ENCODE results near the gene ZNF76.

Gene ZNF76

GRCh38 chr6:35291491-35291890 lies 32.0 kb downstream of the ZNF76 start:
- Histone ChIP-seq H3K36me3 (replicated peaks) (peaks cover 63% of the 10 kb centered on the region), H3K27me3 (ENCODE audit: low read depth) (no peaks in the 10 kb centered on the region), H3K4me3 (no peak overlapping the region), H3K4me1 (no peaks in the 10 kb centered on the region), H3K9me3 (no peaks in the 10 kb centered on the region)
- in situ Hi-C loops (cut with MboI; ENCODE audit: low sequenced_read_pairs): no loop called here
- DNase-seq (ENCODE audit: low spot score in 2 of 2): no peak

DNA sequence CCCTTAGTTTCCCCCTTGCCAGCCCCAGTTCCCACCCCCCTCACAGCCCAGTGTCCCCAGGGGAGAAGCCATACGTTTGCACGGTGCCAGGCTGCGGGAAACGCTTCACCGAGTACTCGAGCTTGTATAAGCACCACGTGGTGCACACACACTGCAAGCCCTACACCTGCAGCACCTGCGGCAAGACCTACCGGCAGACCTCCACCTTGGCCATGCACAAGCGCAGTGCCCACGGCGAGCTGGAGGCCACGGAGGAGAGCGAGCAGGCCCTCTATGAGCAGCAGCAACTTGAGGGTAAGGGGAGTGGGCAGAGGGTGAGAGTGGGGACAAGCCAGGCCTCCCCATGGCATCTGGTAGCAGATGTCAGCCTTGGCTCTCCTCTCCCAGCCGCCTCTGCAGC lies 33.0 kb downstream of the ZNF76 start:
- DNase-seq (ENCODE audit: low spot score in 2 of 2): no peak
- H3K27me3 ChIP-seq (ENCODE audit: low read depth): no peaks in the 10 kb centered on the region
- in situ Hi-C loops (cut with MboI; ENCODE audit: low sequenced_read_pairs): no loop called here
- H3K9me3 ChIP-seq: no peaks in the 10 kb centered on the region
- no peak overlapping the region for H3K4me3 ChIP-seq
- H3K36me3 ChIP-seq (replicated peaks): peaks cover 55% of the 10 kb centered on the region
- no peaks in the 10 kb centered on the region for H3K4me1 ChIP-seq

GRCh38 chr6:35293681-35294080 lies 34.1 kb downstream of the ZNF76 start:
- H3K4me3 ChIP-seq: no peak overlapping the region
- peaks cover 44% of the 10 kb centered on the region for H3K36me3 ChIP-seq (replicated peaks)
- DNase-seq (ENCODE audit: low spot score in 2 of 2): no peak
- no peaks in the 10 kb centered on the region for H3K4me1 ChIP-seq
- H3K9me3 ChIP-seq: no peaks in the 10 kb centered on the region
- H3K27me3 ChIP-seq (ENCODE audit: low read depth): no peaks in the 10 kb centered on the region
- in situ Hi-C loops (cut with MboI; ENCODE audit: low sequenced_read_pairs): no loop called here

DNA sequence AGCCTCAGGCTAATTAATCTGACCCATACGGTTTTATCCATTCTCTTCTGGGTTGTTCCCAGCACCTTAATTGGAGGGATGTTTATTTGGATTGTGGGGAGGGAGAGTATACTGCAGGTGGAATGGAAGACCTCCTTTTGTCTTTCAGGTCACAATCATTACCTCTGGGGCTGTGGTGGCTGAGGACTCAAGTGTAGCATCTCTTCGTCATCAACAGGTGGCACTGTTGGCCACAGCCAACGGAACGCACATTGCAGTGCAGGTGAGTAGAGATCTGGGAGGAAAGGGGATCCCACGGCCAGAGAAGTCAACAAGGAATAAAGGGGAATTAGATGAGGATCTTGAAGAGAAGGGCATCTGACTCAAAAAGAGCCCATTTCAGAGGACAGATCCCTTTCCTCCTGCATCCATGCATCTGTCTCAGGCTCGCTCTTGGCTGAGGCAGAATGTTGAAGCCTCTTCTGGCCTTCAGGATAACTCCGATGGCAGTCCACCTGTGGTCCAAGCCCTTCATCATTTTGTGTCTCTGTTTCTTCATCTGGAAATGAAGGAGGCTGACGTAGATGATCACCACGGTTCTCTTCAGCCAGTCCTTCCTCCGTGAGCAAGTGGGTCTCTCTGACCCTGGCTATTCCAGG lies 34.9 kb downstream of the ZNF76 start:
- peak; percentile 56 to 64 for DNase-seq (ENCODE audit: low spot score in 2 of 2)
- no peaks in the 10 kb centered on the region for H3K4me1 ChIP-seq
- in situ Hi-C loops (cut with MboI; ENCODE audit: low sequenced_read_pairs): no loop called here
- no peak overlapping the region for H3K4me3 ChIP-seq
- H3K9me3 ChIP-seq: no peaks in the 10 kb centered on the region
- peaks cover 44% of the 10 kb centered on the region for H3K36me3 ChIP-seq (replicated peaks)
- no peaks in the 10 kb centered on the region for H3K27me3 ChIP-seq (ENCODE audit: low read depth)

DNA sequence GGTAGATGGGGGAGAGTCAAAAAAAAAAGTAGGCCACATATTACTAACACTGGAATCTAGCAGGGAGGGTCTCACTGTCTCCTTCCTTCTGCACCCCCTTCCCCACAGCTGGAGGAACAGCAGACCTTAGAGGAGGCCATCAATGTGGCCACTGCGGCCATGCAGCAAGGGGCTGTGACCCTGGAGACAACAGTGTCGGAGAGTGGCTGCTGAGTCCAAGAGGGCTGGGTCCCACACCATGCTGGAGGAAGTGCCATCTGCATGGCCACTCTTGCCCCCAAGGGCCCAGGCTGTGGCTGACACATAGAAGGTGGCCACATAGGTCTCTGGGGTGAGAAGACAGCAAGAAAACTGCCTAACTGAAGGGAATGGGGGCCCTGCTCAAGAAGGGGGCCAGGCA lies 35.5 kb downstream of the ZNF76 start:
- Histone ChIP-seq H3K9me3 (no peaks in the 10 kb centered on the region), H3K27me3 (ENCODE audit: low read depth) (no peaks in the 10 kb centered on the region), H3K4me1 (no peaks in the 10 kb centered on the region), H3K36me3 (replicated peaks) (peaks cover 43% of the 10 kb centered on the region), H3K4me3 (no peak overlapping the region)
- DNase-seq (ENCODE audit: low spot score in 2 of 2): no peak
- in situ Hi-C loops (cut with MboI; ENCODE audit: low sequenced_read_pairs): no loop called here

DNA sequence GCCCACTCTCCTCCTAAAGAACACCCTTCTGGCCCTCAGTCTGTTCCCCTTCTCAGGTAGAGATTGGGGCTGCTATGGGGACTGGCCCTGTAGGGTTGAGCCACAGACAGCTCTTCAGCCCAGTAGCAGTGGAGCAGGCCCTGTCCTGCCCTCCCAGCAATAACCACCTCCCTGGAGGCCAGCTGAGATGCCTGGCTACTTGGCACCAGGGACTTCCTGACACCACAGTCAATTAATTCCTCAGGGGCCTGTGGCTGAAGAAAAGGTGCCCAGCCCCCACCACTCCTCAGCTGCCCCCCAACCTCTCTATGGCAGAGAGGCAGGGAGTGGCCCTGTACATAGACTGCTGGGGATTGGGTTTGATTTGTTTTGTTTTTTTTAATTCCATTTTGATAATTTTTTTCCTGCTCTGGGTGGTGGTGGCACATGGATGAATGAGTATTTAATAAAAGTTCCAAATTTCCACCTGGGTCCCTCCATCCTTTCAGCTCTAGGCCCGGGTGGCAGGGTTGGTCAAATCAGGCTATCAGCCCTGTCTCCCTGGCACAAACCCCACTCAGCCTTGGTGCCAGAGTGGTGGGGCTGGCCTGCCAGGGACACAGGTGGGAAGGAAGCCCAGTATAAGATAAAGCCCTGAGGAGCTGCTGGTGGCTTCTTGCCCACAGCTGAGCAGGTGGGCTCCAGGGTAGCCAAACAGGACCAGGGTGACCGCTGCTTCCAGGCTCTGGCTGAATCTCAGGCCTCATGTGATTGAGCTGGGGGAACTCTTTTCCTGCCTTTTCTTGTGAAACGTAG lies 36.2 kb downstream of the ZNF76 start:
- no peak for DNase-seq (ENCODE audit: low spot score in 2 of 2)
- in situ Hi-C loops (cut with MboI; ENCODE audit: low sequenced_read_pairs): no loop called here
- peaks cover 36% of the 10 kb centered on the region for H3K36me3 ChIP-seq (replicated peaks)
- no peaks in the 10 kb centered on the region for H3K9me3 ChIP-seq
- no peak overlapping the region for H3K4me3 ChIP-seq
- H3K4me1 ChIP-seq: no peaks in the 10 kb centered on the region
- no peaks in the 10 kb centered on the region for H3K27me3 ChIP-seq (ENCODE audit: low read depth)

GRCh38 chr6:35296931-35297600 lies 37.5 kb downstream of the ZNF76 start:
- no peak overlapping the region for H3K4me3 ChIP-seq
- DNase-seq (ENCODE audit: low spot score in 2 of 2): no peak
- peaks cover 22% of the 10 kb centered on the region for H3K36me3 ChIP-seq (replicated peaks)
- H3K27me3 ChIP-seq (ENCODE audit: low read depth): no peaks in the 10 kb centered on the region
- no peaks in the 10 kb centered on the region for H3K4me1 ChIP-seq
- no peaks in the 10 kb centered on the region for H3K9me3 ChIP-seq
- in situ Hi-C loops (cut with MboI; ENCODE audit: low sequenced_read_pairs): no loop called here

GRCh38 chr6:35297601-35298481 lies 38.3 kb downstream of the ZNF76 start, which contains the start of gene DEF6:
Gene DEF6, plus strand, starts transcription at chr6:35297818. Its CDS starts 39 bp downstream, at chr6:35297857.
- H3K36me3 ChIP-seq (replicated peaks): peaks cover 19% of the 10 kb centered on the region

DNA sequence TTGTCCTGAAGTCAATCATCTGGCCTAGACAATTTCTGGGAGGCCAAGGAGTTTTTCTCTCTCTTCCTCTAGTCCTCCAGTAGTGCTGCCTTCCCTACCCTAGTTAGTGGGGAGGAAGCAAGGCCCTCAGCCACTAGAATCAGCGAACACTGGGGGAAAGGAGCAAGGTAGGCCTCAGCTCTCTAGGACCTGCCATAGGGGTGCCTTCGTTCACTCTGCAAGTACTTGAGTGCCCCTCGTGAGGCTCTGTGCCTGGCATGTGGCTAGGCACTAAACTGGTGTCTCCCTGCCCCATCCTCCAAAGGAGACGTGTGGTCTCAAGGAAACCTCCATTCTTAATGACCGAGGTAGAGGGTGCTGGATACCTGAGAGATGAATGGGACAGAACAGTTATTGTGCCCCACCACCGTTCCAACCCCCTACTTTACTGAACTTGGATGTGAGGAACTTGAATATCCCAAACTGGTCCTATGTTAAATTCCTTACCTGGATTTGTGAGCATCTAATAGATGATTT lies 39.1 kb downstream of the ZNF76 start:
- in situ Hi-C loops (cut with MboI; ENCODE audit: low sequenced_read_pairs): no loop called here
- Histone ChIP-seq H3K27me3 (ENCODE audit: low read depth) (no peaks in the 10 kb centered on the region), H3K9me3 (no peaks in the 10 kb centered on the region), H3K4me1 (no peaks in the 10 kb centered on the region), H3K36me3 (replicated peaks) (peaks cover 13% of the 10 kb centered on the region), H3K4me3 (no peak overlapping the region)
- DNase-seq (ENCODE audit: low spot score in 2 of 2): no peak

More at GRCh38 chr6:35297601-35298481, 38.3 kb downstream of the ZNF76 start, which contains the start of gene DEF6:
- Histone ChIP-seq H3K4me1 (no peaks in the 10 kb centered on the region), H3K27me3 (ENCODE audit: low read depth) (no peaks in the 10 kb centered on the region), H3K9me3 (no peaks in the 10 kb centered on the region), H3K4me3 (no peak within 1 kb of the TSS)
- no peak for DNase-seq (ENCODE audit: low spot score in 2 of 2)
- in situ Hi-C loops (cut with MboI; ENCODE audit: low sequenced_read_pairs): no loop called here

DNA sequence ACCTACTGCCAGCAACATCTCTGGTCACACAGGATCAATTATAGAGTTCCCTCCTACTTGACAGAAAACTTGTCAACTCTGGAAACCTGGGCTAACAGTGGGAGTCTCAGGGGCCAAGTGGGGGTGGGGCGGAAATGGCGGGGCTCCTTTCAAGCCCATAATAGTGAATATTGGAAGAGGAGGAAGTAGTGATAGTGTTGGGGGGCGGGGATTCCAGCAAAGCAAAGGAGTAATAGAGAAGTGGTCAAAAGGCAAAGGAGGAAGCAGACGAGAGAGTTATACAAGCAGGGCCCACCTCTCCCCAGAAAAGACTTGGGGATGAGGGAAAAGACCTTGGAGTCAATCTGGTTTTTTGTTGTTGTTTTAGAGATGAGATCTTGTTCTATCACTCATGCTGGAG lies 40.1 kb downstream of the ZNF76 start:
- Histone ChIP-seq H3K4me3 (no peak overlapping the region), H3K36me3 (replicated peaks) (peaks cover 10% of the 10 kb centered on the region)
- in situ Hi-C loops (cut with MboI; ENCODE audit: low sequenced_read_pairs): no loop called here

DNA sequence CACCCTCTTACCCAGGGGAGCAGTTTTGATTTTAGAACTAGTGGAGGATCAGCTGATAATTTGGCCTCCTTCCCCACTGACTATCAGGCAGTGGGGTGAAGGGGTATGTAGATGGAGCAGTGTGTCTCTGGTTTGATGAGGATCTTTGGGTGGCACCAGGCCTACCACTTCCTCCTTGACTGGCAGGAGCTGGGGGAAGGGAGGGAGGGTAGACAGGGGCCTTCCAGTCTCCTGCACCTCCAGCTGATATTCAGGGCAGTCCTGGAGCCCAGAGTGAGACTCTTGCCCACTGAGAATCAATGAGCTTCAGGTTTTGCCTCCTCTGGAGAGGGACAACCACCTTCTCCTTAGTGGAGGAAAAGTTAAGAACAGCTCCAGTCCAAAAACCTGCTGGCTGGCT lies 41.3 kb downstream of the ZNF76 start:
- Histone ChIP-seq H3K4me3 (no peak overlapping the region), H3K9me3 (no peaks in the 10 kb centered on the region), H3K36me3 (replicated peaks) (no peaks in the 10 kb centered on the region), H3K4me1 (no peaks in the 10 kb centered on the region), H3K27me3 (ENCODE audit: low read depth) (no peaks in the 10 kb centered on the region)
- no peak for DNase-seq (ENCODE audit: low spot score in 2 of 2)
- in situ Hi-C loops (cut with MboI; ENCODE audit: low sequenced_read_pairs): no loop called here

More for the DNA sequence above, 40.1 kb downstream of the ZNF76 start:
- no peak for DNase-seq (ENCODE audit: low spot score in 2 of 2)
- Histone ChIP-seq H3K4me1 (no peaks in the 10 kb centered on the region), H3K9me3 (no peaks in the 10 kb centered on the region), H3K27me3 (ENCODE audit: low read depth) (no peaks in the 10 kb centered on the region)

DNA sequence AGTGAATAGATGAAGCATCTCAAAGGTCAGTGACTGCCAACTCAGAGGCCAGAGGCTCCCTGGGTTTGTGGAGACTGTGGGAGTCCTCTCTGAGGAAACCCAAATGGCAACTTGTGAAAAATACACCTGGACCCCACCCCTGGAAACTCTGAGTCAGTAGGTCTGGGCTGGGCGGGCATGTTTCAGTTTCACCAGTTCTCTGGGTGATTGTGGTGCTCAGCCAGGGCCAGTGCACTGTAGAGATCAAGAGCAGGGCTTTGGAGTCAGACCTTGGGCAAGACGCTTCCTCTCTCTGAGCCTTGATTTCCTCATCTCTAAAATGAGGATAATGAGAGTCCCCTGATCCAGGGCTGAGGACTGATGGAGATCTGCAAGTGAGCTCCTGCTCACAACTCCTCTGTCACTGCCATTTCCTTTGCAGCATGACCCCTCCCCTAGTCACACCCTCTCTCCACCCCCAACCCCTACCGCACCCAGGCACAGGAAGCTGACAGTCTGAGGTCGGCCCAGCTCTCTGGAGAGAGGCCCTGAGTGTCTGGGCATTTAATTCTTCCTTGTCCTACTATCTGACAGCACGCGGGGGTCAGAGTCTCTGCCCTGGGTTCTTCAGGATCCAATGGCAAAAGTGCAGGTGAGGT lies 43.2 kb downstream of the ZNF76 start:
- H3K9me3 ChIP-seq: no peaks in the 10 kb centered on the region
- H3K36me3 ChIP-seq (replicated peaks): no peaks in the 10 kb centered on the region
- no peaks in the 10 kb centered on the region for H3K4me1 ChIP-seq
- H3K4me3 ChIP-seq: no peak overlapping the region
- in situ Hi-C loops (cut with MboI; ENCODE audit: low sequenced_read_pairs): no loop called here
- no peaks in the 10 kb centered on the region for H3K27me3 ChIP-seq (ENCODE audit: low read depth)
- peak in 1 of 2 experiments; percentile 35 for DNase-seq (ENCODE audit: low spot score in 2 of 2)

GRCh38 chr6:35304299-35304698 lies 44.8 kb downstream of the ZNF76 start:
- in situ Hi-C loops (cut with MboI; ENCODE audit: low sequenced_read_pairs): no loop called here
- DNase-seq (ENCODE audit: low spot score in 2 of 2): no peak
- Histone ChIP-seq H3K4me1 (no peaks in the 10 kb centered on the region), H3K4me3 (no peak overlapping the region), H3K9me3 (no peaks in the 10 kb centered on the region), H3K36me3 (replicated peaks) (no peaks in the 10 kb centered on the region), H3K27me3 (ENCODE audit: low read depth) (no peaks in the 10 kb centered on the region)

Measured in HAP-1 (cell line).